ENCODE data around the gene DYNLT5.
"Not testable (repeated sequence)": the region's sequence is repeated elsewhere in the genome, so short reads cannot be mapped to it uniquely, and the experiment has no call there.

The DYNLT5 gene

DNA sequence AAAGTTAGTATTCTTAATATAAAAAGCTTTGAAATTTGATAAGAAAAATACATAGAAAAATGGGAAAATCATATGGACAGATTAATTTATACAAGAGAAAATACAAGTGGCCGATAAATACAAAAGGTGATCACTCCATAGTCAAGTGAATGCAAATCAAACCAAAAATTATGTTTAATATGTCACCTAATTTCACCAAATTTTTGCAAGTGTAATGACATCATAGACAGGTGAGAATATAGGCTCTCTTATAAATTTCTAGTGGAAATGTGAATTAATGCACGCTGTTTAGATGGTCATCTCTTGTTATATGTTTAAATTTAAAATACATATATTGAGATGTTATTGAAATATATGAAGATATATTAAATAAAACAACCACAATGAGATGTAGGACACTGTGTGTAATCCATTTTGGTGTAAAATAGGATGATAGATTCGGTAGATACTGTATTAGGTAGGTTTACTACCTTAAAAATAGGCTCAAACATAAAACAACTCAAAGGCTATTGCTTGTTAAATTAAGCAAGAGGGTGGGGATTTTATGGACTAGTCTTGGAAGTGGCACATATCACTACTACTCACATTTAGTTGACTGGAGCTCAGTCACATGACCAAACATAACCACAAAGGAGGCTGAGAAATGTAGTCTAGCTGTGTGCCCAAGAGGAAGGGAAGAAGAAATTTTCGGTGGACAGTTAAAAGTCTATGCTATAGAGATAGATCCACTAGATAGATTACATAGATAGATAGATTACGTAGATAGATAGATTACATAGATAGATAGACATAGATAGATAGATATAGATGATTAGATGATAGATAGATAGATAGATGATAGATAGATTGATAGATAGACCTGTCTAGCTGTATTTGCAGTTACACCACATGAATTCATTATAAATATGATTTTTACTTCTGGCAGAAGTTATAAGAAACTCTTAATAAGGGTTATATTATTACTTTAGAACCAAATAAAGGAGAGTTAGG lies 39.7 kb downstream of the DYNLT5 start:
- DNase-seq, result no peak

DNA sequence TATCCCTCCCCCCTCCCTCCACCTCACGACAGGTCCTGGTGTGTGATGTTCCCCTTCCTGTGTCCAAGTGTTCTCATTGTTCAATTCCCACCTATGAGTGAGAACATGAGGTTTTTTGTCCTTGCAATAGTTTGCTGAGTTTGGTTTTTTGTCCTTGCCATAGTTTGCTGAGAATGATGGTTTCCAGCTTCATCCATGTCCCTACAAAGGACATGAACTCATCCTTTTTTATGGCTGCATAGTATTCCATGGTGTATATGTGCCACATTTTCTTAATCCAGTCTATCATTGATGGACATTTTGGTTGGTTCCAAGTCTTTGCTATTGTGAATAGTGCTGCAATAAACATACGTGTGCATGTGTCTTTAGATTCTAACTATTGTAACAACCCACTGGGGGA lies 43.6 kb downstream of the DYNLT5 start:
- not testable (repeated sequence) for DNase-seq

DNA sequence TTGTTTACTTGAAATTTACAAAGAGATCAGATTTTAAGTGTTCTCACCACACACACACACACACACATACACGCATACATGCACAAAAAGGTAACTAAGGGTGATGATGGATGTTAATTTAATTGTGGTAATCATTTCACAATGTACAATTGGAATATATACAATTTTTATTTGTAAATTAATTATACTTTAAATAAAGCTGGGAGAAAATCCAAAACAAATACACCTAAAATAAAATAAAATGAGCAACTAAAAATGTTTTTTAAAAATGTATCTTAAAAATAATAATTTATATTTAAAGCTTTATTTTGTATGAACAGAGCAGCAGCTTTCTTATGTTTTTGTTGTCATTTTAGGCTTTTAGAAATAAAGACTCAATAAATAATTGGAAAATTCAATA lies 57.0 kb downstream of the DYNLT5 start:
- no peak for DNase-seq

DNA sequence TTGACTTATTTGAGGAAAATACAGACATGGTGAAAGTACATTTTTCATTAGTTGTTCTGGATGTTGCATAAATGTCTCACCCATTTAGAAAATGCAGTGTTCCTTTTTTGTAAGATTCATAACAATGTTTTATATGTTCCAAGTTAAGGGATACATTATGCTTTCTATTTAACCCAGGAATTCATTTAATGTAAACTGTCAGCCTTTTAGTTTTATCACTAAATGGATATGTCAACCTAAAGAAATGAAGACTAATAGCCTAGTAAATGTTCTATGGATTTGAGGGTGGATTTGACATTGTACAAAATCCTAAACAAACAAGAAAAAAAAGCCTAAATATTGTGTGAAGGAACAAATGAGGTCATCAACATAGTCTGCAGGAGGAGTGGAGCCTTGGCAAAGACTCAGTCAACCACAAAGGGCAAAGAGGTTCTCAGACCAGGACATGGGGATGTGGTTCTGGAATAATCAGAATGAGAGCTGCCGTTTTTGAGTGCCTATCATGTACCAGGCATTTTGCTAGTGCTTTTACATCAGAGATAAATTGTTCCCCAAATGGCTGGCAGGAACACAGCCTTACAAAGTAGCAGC lies 57.6 kb downstream of the DYNLT5 start:
- DNase-seq, result no peak

DNA sequence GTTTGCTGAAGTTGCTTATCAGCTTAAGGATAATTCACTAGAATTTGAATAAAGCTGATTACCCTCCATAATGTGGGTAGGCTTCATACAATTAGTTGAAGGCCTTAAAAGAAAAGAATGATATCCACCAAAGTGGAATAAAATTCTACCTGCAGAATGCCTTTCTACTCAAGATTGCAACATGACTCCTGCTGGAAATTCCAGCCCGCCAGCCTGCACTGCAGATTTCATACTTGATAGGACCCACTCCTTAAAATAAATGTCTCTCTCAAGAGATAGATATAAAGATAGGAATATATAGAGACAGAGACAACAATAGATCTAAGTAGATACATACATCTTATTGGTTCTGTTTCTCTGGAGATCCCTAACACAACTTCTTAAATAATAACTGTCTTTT lies 72.5 kb downstream of the DYNLT5 start:
- DNase-seq, result no peak

Data from NCI-H524 treated with DMSO at 0.1 percent for 48 hours (cell line).